GM13977 (cell line): ENCODE measurements around the gene FTO.

Experiments used
- DNase-seq: peaks from one replicate; pipeline ENCODE4 v3.0.0; 2012; ENCODE audit warnings: low spot score
- CTCF ChIP-seq: IDR thresholded peaks from 2 replicates; pipeline ENCODE4 v1.5.1; 2012; ENCODE audit warnings: mild to moderate bottlenecking, control low read depth; ENCODE audit not compliant: insufficient read depth; ENCODE audit errors: extremely low read depth, missing control alignments
- in situ Hi-C: fragments of 300-500 bp; cut with MboI; formaldehyde crosslinking; loops from one replicate; pipeline ENCODE4 v1.12.0; 2022; ENCODE audit warnings: low sequenced_read_pairs, low pct_unique_long_range_greater_than_20kb, mixed read lengths, inconsistent platforms; ENCODE audit not compliant: unreplicated experiment

The FTO gene

GRCh38 chr16:54026456-54026855 lies 322.5 kb downstream of the FTO start:
- TF ChIP-seq CTCF = no peak
- DNase-seq = no peak
- in situ Hi-C loops = no loop called here

- in situ Hi-C loops = no loop called here
- TF ChIP-seq CTCF = no peak
- DNase-seq = no peak
These were observed 323.1 kb downstream of the FTO start for GRCh38 chr16:54027062-54027461.

GRCh38 chr16:54027558-54027957 lies 323.6 kb downstream of the FTO start:
- DNase-seq = no peak
- in situ Hi-C loops = no loop called here
- TF ChIP-seq CTCF = no peak

- TF ChIP-seq CTCF = no peak
- in situ Hi-C loops = no loop called here
- no peak for DNase-seq
These were observed 324.0 kb downstream of the FTO start for GRCh38 chr16:54027995-54028394.

- no peak for DNase-seq
- TF ChIP-seq CTCF = no peak
These were observed 326.5 kb downstream of the FTO start for GRCh38 chr16:54030451-54030850.

GRCh38 chr16:54031107-54031760 lies 327.3 kb downstream of the FTO start:
- in situ Hi-C loops = no loop called here
- no peak for DNase-seq
- TF ChIP-seq CTCF = no peak

More at GRCh38 chr16:54030451-54030850, 326.5 kb downstream of the FTO start:
- in situ Hi-C loops = no loop called here
